ENCODE results near the gene HSP90AA1.

GRCh38 chr14:102095231-102095870 lies 8.5 kb upstream of the HSP90AA1 start:
- TF ChIP-seq, protein P1, sequence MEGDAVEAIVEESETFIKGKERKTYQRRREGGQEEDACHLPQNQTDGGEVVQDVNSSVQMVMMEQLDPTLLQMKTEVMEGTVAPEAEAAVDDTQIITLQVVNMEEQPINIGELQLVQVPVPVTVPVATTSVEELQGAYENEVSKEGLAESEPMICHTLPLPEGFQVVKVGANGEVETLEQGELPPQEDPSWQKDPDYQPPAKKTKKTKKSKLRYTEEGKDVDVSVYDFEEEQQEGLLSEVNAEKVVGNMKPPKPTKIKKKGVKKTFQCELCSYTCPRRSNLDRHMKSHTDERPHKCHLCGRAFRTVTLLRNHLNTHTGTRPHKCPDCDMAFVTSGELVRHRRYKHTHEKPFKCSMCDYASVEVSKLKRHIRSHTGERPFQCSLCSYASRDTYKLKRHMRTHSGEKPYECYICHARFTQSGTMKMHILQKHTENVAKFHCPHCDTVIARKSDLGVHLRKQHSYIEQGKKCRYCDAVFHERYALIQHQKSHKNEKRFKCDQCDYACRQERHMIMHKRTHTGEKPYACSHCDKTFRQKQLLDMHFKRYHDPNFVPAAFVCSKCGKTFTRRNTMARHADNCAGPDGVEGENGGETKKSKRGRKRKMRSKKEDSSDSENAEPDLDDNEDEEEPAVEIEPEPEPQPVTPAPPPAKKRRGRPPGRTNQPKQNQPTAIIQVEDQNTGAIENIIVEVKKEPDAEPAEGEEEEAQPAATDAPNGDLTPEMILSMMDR (conservative IDR thresholded peaks at IDR 0.05 in 1 of 2, IDR thresholded peaks at IDR 0.05 in 1 of 2; ENCODE audit: low read depth in 1 of 2, low read length in 2 of 2) = no peak
- TF ChIP-seq EZH2 (IDR thresholded peaks at IDR 0.05; ENCODE audit: low read length, missing control alignments) = no peak
